ENCODE measurements around the gene GPR161. TPM values are rescaled to one million over a fixed set of nuclear protein-coding genes. Genes with fewer than 3 reads are reported as not detected.

GPR161 gene
- total and polyA plus RNA-seq, 2 experiments from 2014 or later = 7.9 to 11.6 TPM

DNA sequence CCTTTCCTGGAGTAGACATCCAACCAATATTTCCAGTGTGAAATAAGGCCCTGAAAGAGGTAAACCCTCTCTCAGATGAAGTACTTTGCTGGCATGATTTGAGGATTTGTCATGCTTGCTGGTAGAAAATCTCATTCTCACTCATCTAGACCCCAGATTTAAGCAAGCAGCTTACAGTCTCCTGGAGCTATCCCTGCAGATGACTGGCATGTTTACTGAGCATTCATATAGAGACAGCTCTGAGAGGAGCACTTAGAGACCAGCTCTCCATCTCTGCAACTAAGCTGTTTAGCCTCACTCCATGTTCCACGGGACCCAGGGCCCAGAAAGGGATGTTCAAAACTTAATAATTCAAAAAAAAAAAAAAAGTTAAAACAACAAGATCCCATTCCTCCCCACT, 34.2 kb downstream of the GPR161 start:
- TF ChIP-seq, protein P1, sequence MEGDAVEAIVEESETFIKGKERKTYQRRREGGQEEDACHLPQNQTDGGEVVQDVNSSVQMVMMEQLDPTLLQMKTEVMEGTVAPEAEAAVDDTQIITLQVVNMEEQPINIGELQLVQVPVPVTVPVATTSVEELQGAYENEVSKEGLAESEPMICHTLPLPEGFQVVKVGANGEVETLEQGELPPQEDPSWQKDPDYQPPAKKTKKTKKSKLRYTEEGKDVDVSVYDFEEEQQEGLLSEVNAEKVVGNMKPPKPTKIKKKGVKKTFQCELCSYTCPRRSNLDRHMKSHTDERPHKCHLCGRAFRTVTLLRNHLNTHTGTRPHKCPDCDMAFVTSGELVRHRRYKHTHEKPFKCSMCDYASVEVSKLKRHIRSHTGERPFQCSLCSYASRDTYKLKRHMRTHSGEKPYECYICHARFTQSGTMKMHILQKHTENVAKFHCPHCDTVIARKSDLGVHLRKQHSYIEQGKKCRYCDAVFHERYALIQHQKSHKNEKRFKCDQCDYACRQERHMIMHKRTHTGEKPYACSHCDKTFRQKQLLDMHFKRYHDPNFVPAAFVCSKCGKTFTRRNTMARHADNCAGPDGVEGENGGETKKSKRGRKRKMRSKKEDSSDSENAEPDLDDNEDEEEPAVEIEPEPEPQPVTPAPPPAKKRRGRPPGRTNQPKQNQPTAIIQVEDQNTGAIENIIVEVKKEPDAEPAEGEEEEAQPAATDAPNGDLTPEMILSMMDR (conservative IDR thresholded peaks at IDR 0.05; ENCODE audit: low read depth in 2 of 2) = no peak
- TF ChIP-seq CREB1 (CRISPR knock-in tag; IDR thresholded peaks at IDR 0.05; ENCODE audit: low read depth) (no peak), ZNF331 (CRISPR knock-in tag; IDR thresholded peaks at IDR 0.05; ENCODE audit: low read depth) (no peak), STAT1 (IDR thresholded peaks at IDR 0.05; ENCODE audit: unreplicated experiment) (no peak), EZH2 (IDR thresholded peaks at IDR 0.05; ENCODE audit: low read depth, unreplicated experiment) (no peak), ZNF114 (CRISPR knock-in tag; IDR thresholded peaks at IDR 0.05) (no peak), EZH2phosphoT487 (IDR thresholded peaks at IDR 0.05; ENCODE audit: unreplicated experiment) (no peak), ETS1 (IDR thresholded peaks at IDR 0.05) (no peak), POLR2AphosphoS5 (IDR thresholded peaks at IDR 0.05; ENCODE audit: low read depth) (no peak), NANOG (IDR thresholded peaks at IDR 0.05; ENCODE audit: borderline replicate concordance) (no peak), JUNB (IDR thresholded peaks at IDR 0.05; ENCODE audit: unreplicated experiment) (no peak)
- TF ChIP-seq, protein P2, sequence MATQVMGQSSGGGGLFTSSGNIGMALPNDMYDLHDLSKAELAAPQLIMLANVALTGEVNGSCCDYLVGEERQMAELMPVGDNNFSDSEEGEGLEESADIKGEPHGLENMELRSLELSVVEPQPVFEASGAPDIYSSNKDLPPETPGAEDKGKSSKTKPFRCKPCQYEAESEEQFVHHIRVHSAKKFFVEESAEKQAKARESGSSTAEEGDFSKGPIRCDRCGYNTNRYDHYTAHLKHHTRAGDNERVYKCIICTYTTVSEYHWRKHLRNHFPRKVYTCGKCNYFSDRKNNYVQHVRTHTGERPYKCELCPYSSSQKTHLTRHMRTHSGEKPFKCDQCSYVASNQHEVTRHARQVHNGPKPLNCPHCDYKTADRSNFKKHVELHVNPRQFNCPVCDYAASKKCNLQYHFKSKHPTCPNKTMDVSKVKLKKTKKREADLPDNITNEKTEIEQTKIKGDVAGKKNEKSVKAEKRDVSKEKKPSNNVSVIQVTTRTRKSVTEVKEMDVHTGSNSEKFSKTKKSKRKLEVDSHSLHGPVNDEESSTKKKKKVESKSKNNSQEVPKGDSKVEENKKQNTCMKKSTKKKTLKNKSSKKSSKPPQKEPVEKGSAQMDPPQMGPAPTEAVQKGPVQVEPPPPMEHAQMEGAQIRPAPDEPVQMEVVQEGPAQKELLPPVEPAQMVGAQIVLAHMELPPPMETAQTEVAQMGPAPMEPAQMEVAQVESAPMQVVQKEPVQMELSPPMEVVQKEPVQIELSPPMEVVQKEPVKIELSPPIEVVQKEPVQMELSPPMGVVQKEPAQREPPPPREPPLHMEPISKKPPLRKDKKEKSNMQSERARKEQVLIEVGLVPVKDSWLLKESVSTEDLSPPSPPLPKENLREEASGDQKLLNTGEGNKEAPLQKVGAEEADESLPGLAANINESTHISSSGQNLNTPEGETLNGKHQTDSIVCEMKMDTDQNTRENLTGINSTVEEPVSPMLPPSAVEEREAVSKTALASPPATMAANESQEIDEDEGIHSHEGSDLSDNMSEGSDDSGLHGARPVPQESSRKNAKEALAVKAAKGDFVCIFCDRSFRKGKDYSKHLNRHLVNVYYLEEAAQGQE (IDR thresholded peaks at IDR 0.05; ENCODE audit: unreplicated experiment) = no peak
- TF ChIP-seq, protein P3, sequence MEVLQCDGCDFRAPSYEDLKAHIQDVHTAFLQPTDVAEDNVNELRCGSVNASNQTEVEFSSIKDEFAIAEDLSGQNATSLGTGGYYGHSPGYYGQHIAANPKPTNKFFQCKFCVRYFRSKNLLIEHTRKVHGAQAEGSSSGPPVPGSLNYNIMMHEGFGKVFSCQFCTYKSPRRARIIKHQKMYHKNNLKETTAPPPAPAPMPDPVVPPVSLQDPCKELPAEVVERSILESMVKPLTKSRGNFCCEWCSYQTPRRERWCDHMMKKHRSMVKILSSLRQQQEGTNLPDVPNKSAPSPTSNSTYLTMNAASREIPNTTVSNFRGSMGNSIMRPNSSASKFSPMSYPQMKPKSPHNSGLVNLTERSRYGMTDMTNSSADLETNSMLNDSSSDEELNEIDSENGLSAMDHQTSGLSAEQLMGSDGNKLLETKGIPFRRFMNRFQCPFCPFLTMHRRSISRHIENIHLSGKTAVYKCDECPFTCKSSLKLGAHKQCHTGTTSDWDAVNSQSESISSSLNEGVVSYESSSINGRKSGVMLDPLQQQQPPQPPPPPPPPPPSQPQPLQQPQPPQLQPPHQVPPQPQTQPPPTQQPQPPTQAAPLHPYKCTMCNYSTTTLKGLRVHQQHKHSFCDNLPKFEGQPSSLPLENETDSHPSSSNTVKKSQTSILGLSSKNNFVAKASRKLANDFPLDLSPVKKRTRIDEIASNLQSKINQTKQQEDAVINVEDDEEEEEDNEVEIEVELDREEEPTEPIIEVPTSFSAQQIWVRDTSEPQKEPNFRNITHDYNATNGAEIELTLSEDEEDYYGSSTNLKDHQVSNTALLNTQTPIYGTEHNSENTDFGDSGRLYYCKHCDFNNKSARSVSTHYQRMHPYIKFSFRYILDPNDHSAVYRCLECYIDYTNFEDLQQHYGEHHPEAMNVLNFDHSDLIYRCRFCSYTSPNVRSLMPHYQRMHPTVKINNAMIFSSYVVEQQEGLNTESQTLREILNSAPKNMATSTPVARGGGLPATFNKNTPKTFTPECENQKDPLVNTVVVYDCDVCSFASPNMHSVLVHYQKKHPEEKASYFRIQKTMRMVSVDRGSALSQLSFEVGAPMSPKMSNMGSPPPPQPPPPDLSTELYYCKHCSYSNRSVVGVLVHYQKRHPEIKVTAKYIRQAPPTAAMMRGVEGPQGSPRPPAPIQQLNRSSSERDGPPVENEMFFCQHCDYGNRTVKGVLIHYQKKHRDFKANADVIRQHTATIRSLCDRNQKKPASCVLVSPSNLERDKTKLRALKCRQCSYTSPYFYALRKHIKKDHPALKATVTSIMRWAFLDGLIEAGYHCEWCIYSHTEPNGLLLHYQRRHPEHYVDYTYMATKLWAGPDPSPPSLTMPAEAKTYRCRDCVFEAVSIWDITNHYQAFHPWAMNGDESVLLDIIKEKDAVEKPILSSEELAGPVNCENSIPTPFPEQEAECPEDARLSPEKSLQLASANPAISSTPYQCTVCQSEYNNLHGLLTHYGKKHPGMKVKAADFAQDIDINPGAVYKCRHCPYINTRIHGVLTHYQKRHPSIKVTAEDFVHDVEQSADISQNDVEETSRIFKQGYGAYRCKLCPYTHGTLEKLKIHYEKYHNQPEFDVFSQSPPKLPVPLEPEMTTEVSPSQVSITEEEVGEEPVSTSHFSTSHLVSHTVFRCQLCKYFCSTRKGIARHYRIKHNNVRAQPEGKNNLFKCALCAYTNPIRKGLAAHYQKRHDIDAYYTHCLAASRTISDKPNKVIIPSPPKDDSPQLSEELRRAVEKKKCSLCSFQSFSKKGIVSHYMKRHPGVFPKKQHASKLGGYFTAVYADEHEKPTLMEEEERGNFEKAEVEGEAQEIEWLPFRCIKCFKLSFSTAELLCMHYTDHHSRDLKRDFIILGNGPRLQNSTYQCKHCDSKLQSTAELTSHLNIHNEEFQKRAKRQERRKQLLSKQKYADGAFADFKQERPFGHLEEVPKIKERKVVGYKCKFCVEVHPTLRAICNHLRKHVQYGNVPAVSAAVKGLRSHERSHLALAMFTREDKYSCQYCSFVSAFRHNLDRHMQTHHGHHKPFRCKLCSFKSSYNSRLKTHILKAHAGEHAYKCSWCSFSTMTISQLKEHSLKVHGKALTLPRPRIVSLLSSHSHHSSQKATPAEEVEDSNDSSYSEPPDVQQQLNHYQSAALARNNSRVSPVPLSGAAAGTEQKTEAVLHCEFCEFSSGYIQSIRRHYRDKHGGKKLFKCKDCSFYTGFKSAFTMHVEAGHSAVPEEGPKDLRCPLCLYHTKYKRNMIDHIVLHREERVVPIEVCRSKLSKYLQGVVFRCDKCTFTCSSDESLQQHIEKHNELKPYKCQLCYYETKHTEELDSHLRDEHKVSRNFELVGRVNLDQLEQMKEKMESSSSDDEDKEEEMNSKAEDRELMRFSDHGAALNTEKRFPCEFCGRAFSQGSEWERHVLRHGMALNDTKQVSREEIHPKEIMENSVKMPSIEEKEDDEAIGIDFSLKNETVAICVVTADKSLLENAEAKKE (CRISPR knock-in tag; IDR thresholded peaks at IDR 0.05) = no peak
- no peak overlapping the region for H3K4me3 Mint-ChIP-seq
- Histone ChIP-seq H3K27ac (ENCODE audit: low read depth) (no peak overlapping the region), H2AFZ (no peak overlapping the region), H3K4me3 (no peak overlapping the region), H3F3A (replicated peaks; ENCODE audit: low read depth) (no peaks in the 10 kb centered on the region), H3K27me3 (ENCODE audit: insufficient read depth) (no peaks in the 10 kb centered on the region), H3K36me3 (ENCODE audit: insufficient read depth) (no peaks in the 10 kb centered on the region), H3K4me2 (no peak overlapping the region), H3K9me2 (ENCODE audit: insufficient read depth) (no peaks in the 10 kb centered on the region), H4K20me1 (replicated peaks; ENCODE audit: insufficient read depth) (no peaks in the 10 kb centered on the region), H3K79me2 (replicated peaks; ENCODE audit: insufficient read depth) (no peaks in the 10 kb centered on the region), H3K4me1 (ENCODE audit: insufficient read depth) (no peaks in the 10 kb centered on the region)
- DNase-seq (ENCODE audit: low spot score) (no peak), ATAC-seq (no peak)
- H3K9me3 Mint-ChIP-seq = no peaks in the 10 kb centered on the region
- H3K27ac Mint-ChIP-seq = no peak overlapping the region
- H3K27me3 Mint-ChIP-seq (ENCODE audit: insufficient read depth, low read depth, poor library complexity) = peaks cover 2% of the 10 kb centered on the region
- peaks cover 6% of the 10 kb centered on the region; the same call in 2 of the 3 replicates for H3K36me3 Mint-ChIP-seq (ENCODE audit: low read depth)
- peaks cover 4% of the 10 kb centered on the region for H3K4me1 Mint-ChIP-seq
